GM12891 (cell line): Measurements from ENCODE around the gene EYA2.

ENCODE experiments used
- POLR2A ChIP-seq: IDR thresholded peaks from 2 replicates; pipeline ENCODE4 v1.6.1; 2011; ENCODE audit warnings: low read depth, low read length, control low read depth
- POLR2AphosphoS5 ChIP-seq: IDR thresholded peaks from 2 replicates; pipeline ENCODE4 v1.6.1; 2011; ENCODE audit warnings: low read depth, low read length, control low read depth
- SPI1 ChIP-seq: IDR thresholded peaks from 2 replicates; pipeline ENCODE4 v1.6.1; 2011; ENCODE audit warnings: low read depth, low read length, control low read depth
- TAF1 ChIP-seq: IDR thresholded peaks from 2 replicates; pipeline ENCODE4 v1.6.1; 2011; ENCODE audit warnings: low read depth, low read length, control low read depth

DNA sequence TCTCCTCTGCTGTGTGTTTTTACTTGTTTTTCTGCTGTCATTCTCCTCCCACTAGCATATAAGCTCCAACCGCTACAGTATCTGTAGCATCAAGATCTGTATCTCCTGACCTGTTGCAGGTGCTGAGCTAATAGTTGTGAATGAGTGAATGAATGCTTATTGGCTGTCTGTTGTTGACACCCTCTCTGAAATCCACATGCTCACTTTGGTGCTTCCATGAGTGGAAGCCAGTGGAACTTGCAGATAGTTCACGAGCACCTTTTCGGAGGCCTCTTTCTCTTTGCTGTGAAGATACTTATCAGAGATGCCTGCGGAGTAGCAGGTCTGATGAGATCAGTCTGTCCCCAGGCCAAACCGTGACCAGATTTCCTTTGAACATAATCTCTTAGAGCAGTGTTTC lies 117.3 kb downstream of the EYA2 start:
- TF ChIP-seq TAF1 = no peak
- no peak for TF ChIP-seq POLR2AphosphoS5
- TF ChIP-seq SPI1 = no peak
- TF ChIP-seq POLR2A = no peak
